ENCODE results near the gene MED9.
A peak's percentile ranks its signal among the peaks of the same experiment; 100 is the strongest.

Gene MED9

GRCh38 chr17:17491546-17491988 is 14.8 kb downstream of the MED9 start:
- DNase-seq (ENCODE audit: low read depth in 2 of 2): no peak

DNA sequence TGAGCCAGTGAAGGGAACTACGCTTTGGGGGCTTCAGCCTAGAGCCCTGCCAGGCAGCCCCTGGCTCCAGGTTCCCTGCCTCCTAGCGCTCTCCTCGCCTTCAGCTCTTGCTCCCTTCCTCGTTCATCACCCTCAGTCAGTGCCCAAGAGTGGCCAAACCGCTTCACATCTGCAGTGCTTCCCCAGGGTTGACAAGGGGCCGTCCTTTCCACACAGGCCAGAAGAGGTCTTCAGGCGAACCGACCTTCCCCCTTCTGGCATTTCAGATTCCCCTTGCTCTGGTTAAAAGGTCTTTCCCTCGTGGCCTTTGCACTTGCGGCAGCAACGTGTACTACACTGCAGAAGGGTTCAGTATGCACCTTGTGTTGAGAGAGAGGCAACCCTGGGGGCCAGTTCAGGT is 15.3 kb downstream of the MED9 start:
- no peak for DNase-seq (ENCODE audit: low read depth in 2 of 2)

DNA sequence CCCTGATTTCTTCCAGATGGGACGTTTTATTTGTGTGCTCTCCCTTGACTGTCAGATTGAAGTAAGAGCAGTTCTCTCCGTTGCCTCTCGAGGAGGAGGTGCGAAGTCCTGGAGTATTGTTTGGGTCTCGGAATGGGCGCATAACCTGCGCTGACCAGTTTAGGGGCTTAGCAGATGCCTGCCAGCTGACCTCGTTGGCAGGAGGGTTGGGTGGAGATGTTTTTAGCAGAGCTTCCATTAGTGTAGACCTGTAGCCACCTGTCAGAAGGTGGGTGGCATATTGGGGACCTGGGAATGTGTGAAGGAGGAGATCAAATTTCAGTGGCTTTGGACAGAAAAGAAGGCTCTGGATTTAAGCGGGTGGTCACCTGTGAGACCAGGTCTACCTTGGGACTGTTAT is 15.8 kb downstream of the MED9 start:
- DNase-seq (ENCODE audit: low read depth in 2 of 2): no peak

DNA sequence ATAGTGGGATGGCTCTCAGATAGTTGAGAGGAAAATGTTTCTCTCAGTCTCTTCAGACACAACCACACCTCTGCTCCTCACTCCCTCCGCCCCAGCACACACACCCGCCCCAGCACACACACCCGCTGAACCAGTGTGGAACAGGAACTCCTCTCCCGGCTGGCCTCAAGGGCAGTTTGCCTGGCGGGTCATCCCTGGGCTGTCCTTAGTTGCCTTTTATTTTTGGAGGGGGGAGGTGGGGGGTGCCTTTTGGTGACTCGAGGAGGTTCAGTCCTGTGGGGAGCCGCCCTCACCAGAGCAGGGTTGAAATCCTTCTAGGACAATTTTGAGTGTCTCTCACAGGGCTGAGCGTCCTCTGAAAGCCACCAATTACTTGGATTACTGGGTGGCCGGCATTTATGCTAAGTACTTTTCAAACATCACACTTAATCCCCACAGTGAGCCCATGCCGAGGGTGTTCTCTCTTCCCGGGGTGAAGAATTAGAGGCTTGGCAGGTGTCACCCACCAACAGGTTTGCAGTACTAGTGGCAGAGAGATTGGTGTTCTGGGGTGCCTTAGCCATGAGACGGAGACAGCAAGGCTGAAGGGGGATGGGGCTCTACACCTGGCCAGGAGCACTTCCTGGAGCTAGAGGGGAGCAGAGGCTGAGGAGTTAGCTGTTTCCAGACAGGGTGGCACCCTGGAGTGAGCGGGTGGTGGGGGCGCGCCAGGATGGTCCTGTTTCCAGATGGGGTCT is 16.6 kb downstream of the MED9 start:
- no peak for DNase-seq (ENCODE audit: low read depth in 2 of 2)

- no peak for DNase-seq (ENCODE audit: low read depth in 2 of 2)
These were observed 17.2 kb downstream of the MED9 start for GRCh38 chr17:17493986-17494466.

GRCh38 chr17:17494499-17494869 is 17.7 kb downstream of the MED9 start:
- no peak for DNase-seq (ENCODE audit: low read depth in 2 of 2)

DNA sequence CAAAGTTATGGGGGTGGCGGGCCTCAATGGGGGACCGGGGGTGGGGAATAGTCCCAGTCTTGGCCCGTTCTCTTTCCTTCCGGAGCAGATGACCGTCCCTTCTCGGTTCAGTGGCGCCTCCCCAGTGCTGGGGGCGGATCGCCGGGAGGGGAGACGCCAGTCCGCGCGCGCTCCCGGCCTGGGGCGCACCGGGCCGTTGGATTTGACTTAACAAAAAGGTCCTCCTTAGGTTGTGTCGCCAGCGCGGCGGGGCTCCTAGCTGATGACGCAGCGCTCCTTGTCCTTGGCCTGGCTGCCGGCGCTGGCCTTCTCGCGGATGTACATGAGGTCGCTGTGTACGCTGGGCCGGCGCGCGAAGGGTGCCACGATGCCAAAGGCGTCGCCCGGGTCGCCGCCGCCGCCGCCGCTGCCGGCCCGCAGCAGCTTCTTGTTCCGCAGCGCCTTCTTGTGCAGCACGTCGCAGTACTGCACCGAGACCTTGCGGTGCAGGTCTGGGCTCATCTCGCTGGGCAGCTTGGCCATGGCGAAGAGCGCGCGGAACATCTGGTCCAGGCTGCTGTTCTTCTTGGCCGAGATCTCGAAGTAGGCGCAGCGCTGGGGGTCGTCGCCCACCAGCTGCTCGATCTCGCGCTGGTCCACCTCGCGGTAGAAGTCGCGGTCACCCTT is 18.2 kb downstream of the MED9 start:
- DNase-seq (ENCODE audit: low read depth in 2 of 2): no peak

- DNase-seq (ENCODE audit: low read depth in 2 of 2): no peak
These were observed 18.9 kb downstream of the MED9 start for GRCh38 chr17:17495536-17496188.

DNA sequence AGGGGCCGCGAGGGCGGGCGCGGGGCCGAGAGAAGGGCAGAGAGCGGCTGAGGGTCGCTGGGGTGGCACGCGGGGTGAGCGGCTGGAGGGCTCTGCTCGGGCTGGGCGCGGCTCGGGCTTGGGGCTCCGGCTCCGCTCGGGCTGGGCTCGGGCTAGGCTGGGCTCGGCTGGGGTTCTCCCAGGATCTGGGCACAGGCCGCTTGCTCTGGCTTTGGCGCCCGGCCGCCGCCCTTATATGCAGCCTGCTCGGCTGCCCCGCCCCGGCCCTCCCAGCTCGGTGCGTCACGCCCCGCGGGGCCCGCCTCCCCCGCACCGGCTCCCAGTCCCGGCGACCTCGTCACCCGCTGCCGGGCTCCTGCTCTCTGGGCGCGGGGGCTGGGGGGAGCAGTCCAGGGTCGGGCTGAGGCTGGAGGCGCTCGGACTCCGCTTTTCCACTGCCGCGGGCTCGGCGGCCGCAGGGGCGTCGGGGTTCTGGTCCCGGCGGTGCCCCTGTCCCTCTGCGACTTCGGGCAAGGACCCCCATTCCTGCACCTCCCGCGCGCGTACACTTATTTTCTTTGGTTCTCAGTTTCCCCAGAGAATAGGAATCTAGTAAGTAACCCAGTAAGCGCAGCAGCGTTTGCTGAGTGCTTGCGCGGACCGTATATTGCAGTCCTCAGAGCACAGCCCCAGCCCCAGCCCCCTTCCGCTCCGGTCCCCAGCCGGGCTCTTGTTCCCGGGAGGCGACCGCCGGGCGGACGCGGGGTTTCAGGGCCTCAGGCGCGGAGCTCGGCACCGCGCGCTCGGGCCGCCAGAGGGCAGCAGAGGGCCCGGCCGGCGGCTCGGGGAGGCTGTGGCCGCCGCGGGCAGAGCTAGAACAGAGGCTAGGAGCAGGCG is 19.6 kb downstream of the MED9 start, which contains the start of gene RASD1:
Gene RASD1 (minus strand): TSS at position 207 of the 876 bp plus-strand sequence. CDS start 214 bp downstream, outside the sequence.
- peak; percentile 61 to 69 for DNase-seq (ENCODE audit: low read depth in 2 of 2)

GRCh38 chr17:17497065-17497844 is 20.5 kb downstream of the MED9 start:
- no peak for DNase-seq (ENCODE audit: low read depth in 2 of 2)

- no peak for DNase-seq (ENCODE audit: low read depth in 2 of 2)
These were observed 21.2 kb downstream of the MED9 start for GRCh38 chr17:17497845-17498520.

DNA sequence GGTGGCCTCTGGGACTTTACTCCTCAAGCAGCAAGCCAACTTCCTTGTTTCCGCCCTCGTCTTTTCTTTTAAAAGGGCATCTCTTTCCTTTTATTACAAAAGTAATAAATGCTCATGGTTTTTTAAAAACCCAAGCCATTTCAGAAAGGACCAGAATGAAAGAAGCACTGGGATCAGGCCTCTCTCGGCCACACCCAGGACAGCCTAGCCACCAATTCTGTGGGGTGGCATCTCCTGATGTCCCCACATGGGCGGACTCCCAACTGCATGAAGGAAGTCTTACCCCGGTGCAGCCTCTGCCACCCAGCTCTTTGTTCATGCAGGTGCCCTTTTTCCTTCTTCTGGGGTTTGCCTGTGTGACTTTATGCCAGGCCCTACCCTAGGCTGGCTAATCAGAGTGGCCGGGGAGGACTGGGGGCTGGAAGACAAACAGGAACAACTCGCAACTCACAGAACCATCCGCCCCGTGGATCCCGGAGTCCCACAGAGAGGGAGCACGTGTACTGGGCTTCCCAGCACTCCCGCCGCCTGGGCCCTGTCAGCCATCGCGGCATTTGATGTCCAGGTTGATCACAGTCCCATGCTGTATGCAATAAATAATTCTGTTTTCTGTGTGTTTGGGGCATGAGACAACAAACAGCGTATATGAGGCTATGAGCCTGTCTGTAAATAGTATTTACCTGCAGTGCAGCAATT is 22.0 kb downstream of the MED9 start:
- DNase-seq (ENCODE audit: low read depth in 2 of 2): no peak

- no peak for DNase-seq (ENCODE audit: low read depth in 2 of 2)
These were observed 22.8 kb downstream of the MED9 start for GRCh38 chr17:17499402-17500145.

DNA sequence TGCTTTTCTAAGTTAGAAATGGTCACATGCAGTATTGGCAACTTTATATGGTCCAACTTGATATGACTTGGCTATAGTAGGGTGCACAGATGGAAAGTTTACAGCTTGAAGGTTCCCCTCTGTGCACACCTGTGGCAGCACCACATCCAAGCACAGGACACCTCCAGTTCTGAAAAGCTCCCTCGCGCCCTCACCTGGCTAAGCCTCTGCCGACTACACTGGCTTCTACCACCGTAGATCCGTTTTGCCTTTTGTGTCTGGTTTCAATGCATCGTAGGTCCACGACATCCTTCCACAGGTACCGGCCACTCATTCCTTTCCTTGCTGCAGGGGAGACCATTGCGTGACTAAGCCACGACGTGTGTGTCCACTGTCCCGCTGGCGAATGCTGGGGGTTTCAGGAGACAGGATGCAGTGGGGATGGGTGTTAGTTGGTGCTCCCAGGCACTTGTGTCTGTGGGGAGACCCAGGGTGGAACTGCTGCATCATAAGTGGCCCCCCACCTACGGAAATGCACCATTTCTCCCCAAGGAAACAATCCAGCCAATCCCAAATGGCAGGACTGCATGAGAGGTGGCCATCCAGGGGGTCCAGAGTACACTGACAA is 24.3 kb downstream of the MED9 start:
- no peak for DNase-seq (ENCODE audit: low read depth in 2 of 2)

GRCh38 chr17:17502741-17503565 is 26.2 kb downstream of the MED9 start:
- DNase-seq (ENCODE audit: low read depth in 2 of 2): no peak

- DNase-seq (ENCODE audit: low read depth in 2 of 2): no peak
These were observed 26.8 kb downstream of the MED9 start for GRCh38 chr17:17503566-17504130.

Data from stimulated activated CD8-positive, alpha-beta memory T cell treated with anti-CD3 and anti-CD28 coated beads, Interleukin-15, amount 100 ng/mL, for 4 hours (primary cell).